MCF 10A (cell line): ENCODE results near the gene FBXO21. TPM values are rescaled to one million over a fixed set of nuclear protein-coding genes. Genes with fewer than 3 reads are reported as not detected.

Source experiments
- BruUV-seq: library from RNA; stranded (reverse); fragments of 400-500 nt; replicated peaks from 2 replicates; lab custom pipeline; 2021; lab: Mats Ljungman, UMichigan
- CTCF ChIA-PET: fragments of 300-600 bp; sonication (Branson Sonifier 250); formaldehyde crosslinking; extraction: SDS; loops from one replicate; lab custom pipeline; 2021; ENCODE audit warnings: antibody characterized with exemption, inconsistent platforms; lab: Yijun Ruan, JAX
- POLR2A ChIA-PET: fragments of 300-600, 350-650 bp; sonication (Branson Sonifier 250); formaldehyde crosslinking; extraction: SDS; loops from one replicate; lab custom pipeline; 2020; ENCODE audit warnings: antibody characterized with exemption, inconsistent platforms; lab: Yijun Ruan, JAX
- DNase-seq: peaks from one replicate; pipeline ENCODE4 v3.0.0-alpha.2; 2018; ENCODE audit not compliant: unreplicated experiment
- H3K27ac Mint-ChIP-seq: one replicate; pipeline ENCODE4 v1.8.0; 2022; ENCODE audit warnings: mild to moderate bottlenecking, low read depth, mixed read lengths; ENCODE audit not compliant: unreplicated experiment
- H3K27me3 Mint-ChIP-seq: one replicate; pipeline ENCODE4 v1.8.0; 2022; ENCODE audit warnings: mixed read lengths; ENCODE audit not compliant: insufficient read depth, unreplicated experiment
- H3K36me3 Mint-ChIP-seq: one replicate; pipeline ENCODE4 v1.8.0; 2022; ENCODE audit warnings: mild to moderate bottlenecking, moderate library complexity, mixed read lengths; ENCODE audit not compliant: insufficient read depth, unreplicated experiment
- H3K4me1 Mint-ChIP-seq: one replicate; pipeline ENCODE4 v1.8.0; 2022; ENCODE audit warnings: mixed read lengths; ENCODE audit not compliant: insufficient read depth, unreplicated experiment
- H3K4me3 Mint-ChIP-seq: one replicate; pipeline ENCODE4 v1.8.0; 2022; ENCODE audit warnings: mild to moderate bottlenecking, moderate library complexity, mixed read lengths; ENCODE audit not compliant: unreplicated experiment
- H3K9me3 Mint-ChIP-seq: one replicate; pipeline ENCODE4 v1.8.0; 2022; ENCODE audit warnings: mixed read lengths; ENCODE audit not compliant: unreplicated experiment
- intact Hi-C: fragments of 100-400 bp; cut with micrococcal nuclease; formaldehyde crosslinking; loops from 2 replicates; pipeline ENCODE4 v1.14.1; 2022
- total RNA-seq: library from RNA; stranded (reverse); gene quantifications from 2 replicates; pipeline ENCODE4 v1.2.3, GENCODE V29; 2022
- TF ChIP-seq, protein P1 (sequence below): fragments of 200-600 bp; IDR thresholded peaks from one replicate; pipeline ENCODE4 v1.8.0; 2022; ENCODE audit warnings: antibody characterized with exemption, mild to moderate bottlenecking; ENCODE audit not compliant: unreplicated experiment

Gene FBXO21
- total RNA-seq, 1 experiment from 2014 or later, result 33.4 TPM

DNA sequence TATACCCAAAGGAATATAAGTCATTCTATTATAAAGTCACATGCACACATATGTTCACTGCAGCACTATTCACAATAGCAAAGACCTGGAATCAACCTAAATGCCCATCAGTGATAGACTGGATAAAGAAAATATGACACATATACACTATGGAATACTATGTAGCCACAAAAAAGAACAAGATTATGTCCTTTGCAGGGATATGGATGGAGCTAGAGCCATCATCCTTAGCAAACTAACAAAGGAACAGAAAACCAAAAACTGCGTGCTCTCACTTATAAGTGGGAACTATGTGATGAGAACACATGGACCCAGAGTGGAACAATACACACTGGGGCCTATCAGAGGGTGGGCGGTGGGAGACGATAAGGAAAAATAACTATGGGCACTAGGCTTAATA is 21.3 kb downstream of the FBXO21 start:
- ChIA-PET CTCF (no interaction called here), POLR2A (interaction anchor here (0.7 kb wide), 2 partner anchors 291 to 1333 kb away, joined by 3 read pairs; no protein-coding TSS in a partner anchor)
- H3K4me1 Mint-ChIP-seq, result no peaks in the 10 kb centered on the region
- no peak overlapping the region for H3K4me3 Mint-ChIP-seq
- H3K27me3 Mint-ChIP-seq, result no peaks in the 10 kb centered on the region
- no peak for DNase-seq
- no TSS peak for BruUV-seq
- no peak overlapping the region for H3K27ac Mint-ChIP-seq
- H3K36me3 Mint-ChIP-seq, result peaks cover 88% of the 10 kb centered on the region
- intact Hi-C loops, result no loop called here
- H3K9me3 Mint-ChIP-seq, result no peaks in the 10 kb centered on the region
- TF ChIP-seq, protein P1, sequence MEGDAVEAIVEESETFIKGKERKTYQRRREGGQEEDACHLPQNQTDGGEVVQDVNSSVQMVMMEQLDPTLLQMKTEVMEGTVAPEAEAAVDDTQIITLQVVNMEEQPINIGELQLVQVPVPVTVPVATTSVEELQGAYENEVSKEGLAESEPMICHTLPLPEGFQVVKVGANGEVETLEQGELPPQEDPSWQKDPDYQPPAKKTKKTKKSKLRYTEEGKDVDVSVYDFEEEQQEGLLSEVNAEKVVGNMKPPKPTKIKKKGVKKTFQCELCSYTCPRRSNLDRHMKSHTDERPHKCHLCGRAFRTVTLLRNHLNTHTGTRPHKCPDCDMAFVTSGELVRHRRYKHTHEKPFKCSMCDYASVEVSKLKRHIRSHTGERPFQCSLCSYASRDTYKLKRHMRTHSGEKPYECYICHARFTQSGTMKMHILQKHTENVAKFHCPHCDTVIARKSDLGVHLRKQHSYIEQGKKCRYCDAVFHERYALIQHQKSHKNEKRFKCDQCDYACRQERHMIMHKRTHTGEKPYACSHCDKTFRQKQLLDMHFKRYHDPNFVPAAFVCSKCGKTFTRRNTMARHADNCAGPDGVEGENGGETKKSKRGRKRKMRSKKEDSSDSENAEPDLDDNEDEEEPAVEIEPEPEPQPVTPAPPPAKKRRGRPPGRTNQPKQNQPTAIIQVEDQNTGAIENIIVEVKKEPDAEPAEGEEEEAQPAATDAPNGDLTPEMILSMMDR, result no peak

DNA sequence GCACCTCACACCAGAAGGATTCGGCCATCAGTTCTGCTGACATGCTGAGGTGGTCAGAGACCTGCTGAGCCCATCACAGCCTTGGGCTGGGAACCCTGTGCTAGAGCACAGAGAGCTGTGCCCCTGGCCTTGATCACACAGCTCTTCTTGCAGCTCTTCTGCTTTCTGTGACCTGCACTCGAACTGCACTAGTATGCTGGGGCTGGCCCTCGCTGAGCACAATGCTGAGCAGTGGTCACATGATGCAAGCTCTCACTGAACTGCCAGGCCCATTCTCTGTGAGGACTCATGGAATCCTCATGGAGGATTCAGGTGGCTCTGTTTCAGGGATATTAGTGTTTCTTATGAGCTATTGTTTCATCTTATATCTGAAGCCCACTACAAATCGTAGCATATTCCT is 22.5 kb downstream of the FBXO21 start:
- ChIA-PET CTCF (interaction anchor here (0.6 to 1.8 kb wide), 3 partner anchors 12 to 462 kb away, joined by 4 to 5 read pairs (median 5); no protein-coding TSS in a partner anchor), POLR2A (no interaction called here)
- Mint-ChIP-seq H3K4me3 (no peak overlapping the region), H3K4me1 (no peaks in the 10 kb centered on the region), H3K36me3 (peaks cover 88% of the 10 kb centered on the region), H3K9me3 (no peaks in the 10 kb centered on the region), H3K27me3 (no peaks in the 10 kb centered on the region), H3K27ac (no peak overlapping the region)
- DNase-seq, result no peak
- TF ChIP-seq, protein P1, result no peak
- intact Hi-C loops, result no loop called here
- BruUV-seq, result no TSS peak

- no peaks in the 10 kb centered on the region for H3K27me3 Mint-ChIP-seq
- POLR2A ChIA-PET, result no interaction called here
- BruUV-seq, result no TSS peak
- no peaks in the 10 kb centered on the region for H3K4me1 Mint-ChIP-seq
- DNase-seq, result no peak
- H3K27ac Mint-ChIP-seq, result no peak overlapping the region
- peaks cover 86% of the 10 kb centered on the region for H3K36me3 Mint-ChIP-seq
- no peak overlapping the region for H3K4me3 Mint-ChIP-seq
- no peaks in the 10 kb centered on the region for H3K9me3 Mint-ChIP-seq
- TF ChIP-seq, protein P1, result no peak
- intact Hi-C loops, result no loop called here
- CTCF ChIA-PET, result no interaction called here
Observed at GRCh38 chr12:117166107-117166506, 24.2 kb downstream of the FBXO21 start.

DNA sequence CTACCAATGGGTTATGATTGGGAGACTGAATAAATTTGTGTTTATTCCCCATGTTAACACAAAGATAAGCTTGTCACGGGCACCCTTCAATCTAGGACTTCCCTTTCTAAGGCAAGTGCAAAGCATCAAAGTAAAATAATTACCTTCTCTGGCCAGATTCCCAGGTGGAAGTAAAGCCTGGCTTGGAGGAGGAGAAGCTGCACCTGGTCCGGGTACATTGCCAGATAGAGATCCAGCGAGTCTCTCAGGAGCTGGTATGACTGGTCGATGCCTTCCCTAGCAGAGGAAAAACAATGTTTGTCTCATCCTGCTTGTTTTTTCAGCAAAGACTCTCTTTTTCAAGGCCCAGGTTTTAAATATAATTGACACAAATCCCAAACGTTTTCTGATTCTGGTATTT is 24.9 kb downstream of the FBXO21 start:
- peaks cover 86% of the 10 kb centered on the region for H3K36me3 Mint-ChIP-seq
- H3K9me3 Mint-ChIP-seq, result no peaks in the 10 kb centered on the region
- intact Hi-C loops, result no loop called here
- H3K27me3 Mint-ChIP-seq, result no peaks in the 10 kb centered on the region
- POLR2A ChIA-PET, result interaction anchor here (0.5 to 0.6 kb wide), 3 partner anchors 22 to 896 kb away, joined by 3 read pairs; partner anchors contain the start of gene WSB2
- no TSS peak for BruUV-seq
- CTCF ChIA-PET, result interaction anchor here (0.6 kb wide), 2 partner anchors 19 to 164 kb away, joined by 3 read pairs; no protein-coding TSS in a partner anchor
- no peak overlapping the region for H3K27ac Mint-ChIP-seq
- TF ChIP-seq, protein P1, result no peak
- no peak overlapping the region for H3K4me3 Mint-ChIP-seq
- H3K4me1 Mint-ChIP-seq, result no peaks in the 10 kb centered on the region
- no peak for DNase-seq
